Measurements from ENCODE around the gene BLID. TPM values are rescaled to one million over a fixed set of nuclear protein-coding genes. Genes with fewer than 3 reads are reported as not detected.

Gene BLID, protein sequence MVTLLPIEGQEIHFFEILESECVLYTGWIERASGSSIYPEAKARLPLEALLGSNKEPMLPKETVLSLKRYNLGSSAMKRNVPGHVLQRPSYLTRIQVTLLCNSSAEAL
- polyA plus RNA-seq (2013, experiment 1 of 4): not detected
- polyA plus RNA-seq (2013, experiment 2 of 4): not detected
- not detected for polyA plus RNA-seq (2013, experiment 3 of 4)
- not detected for polyA plus RNA-seq (2013, experiment 4 of 4)

DNA sequence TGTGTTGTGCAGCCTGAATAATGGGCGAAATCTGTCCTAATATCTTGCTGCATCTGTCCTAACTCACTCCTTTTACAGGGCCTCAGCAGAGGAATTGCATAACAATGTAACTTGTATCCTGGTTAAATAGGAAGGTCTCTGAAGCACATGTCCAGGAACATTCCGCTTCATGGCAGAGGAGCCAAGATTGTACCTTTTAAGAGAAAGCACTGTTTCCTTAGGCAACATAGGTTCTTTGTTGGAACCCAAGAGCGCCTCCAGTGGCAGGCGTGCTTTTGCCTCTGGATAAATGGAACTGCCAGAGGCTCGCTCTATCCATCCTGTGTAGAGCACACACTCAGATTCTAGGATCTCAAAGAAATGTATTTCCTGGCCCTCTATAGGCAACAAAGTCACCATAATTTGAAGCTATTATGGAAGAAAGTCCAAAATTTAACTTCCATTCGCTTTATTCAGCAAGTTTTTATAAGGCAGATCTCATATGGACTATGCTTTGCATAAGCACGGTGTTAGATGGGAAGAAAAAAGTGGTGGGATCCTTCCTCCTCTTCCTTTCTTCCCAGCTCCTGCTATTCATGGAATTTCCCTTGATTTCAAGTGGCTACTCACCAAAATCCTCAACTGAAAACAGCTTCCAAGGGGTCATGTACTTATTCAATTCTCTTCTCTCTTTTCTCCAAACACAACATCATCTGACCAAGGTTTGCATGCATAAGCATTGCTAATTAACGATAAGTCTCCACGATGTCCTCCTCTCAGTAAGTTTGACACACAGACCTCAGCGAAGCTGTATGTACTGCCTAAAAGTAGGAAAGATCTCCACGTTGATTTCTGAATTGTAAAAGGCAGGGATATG is at the start of gene BLID:
Gene BLID (minus strand): TSS at position 692 of the 856 bp plus-strand sequence. CDS start 293 bp downstream, at position 399.
- Histone ChIP-seq H3K4me3 (ENCODE audit: insufficient read depth, low read depth, low read length) (no peak within 1 kb of the TSS), H3K9me3 (ENCODE audit: control insufficient read depth, low read length) (no peaks in the 10 kb centered on the region), H3K27ac (ENCODE audit: insufficient read depth, low read depth, low read length, poor library complexity, severe bottlenecking) (no peak within 1 kb of the TSS), H3K4me1 (ENCODE audit: control insufficient read depth, insufficient read depth, low read length) (peaks cover 5% of the 10 kb centered on the region), H3K36me3 (ENCODE audit: control insufficient read depth, insufficient read depth, low read length) (no peaks in the 10 kb centered on the region), H3K27me3 (ENCODE audit: control insufficient read depth, insufficient read depth, low read length, poor library complexity, severe bottlenecking) (no peaks in the 10 kb centered on the region)
- WGBS, 2 experiments: 72 to 73% methylated on average over 10 to 11 of the region's 11 CpGs

DNA sequence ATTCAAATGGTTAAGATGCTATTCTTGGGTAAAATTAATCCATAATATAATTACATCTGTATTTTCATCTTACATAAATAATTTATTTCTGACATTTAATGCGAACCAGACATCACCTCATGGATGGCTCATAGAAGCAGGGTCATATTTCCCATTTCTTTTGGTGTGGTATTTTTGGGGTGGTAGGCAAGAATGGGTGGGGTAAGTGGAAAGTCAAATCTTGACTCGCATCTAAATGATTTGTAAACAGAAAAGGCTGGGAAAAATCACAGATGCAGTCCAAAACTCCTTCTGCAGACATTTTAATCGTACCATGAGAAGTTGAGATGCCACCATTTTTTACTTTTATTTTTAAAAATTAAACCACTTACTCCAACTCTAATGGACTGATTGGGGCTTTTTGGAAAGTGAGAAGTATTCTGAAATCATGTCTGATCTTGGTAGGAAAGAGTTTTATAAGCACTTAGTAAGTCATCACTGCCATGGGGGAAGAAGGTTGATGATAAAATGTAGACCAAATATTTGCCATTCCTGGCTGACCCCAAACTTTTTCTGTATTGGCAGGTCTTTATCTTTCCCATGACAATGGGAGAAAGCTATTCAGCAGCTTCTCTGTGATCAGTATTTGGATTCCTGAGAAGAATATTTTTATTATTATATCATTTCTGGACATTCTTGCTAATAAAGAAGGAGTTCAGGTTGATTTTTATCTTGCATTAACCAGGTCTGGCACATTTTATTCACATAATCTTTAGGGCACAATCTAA is 47.2 kb upstream of the BLID start:
- WGBS, 2 experiments: 83 to 94% methylated on average over 2 to 3 of the region's 3 CpGs
- Histone ChIP-seq H3K36me3 (ENCODE audit: control insufficient read depth, insufficient read depth, low read length) (no peaks in the 10 kb centered on the region), H3K27ac (ENCODE audit: insufficient read depth, low read depth, low read length, poor library complexity, severe bottlenecking) (no peak overlapping the region), H3K27me3 (ENCODE audit: control insufficient read depth, insufficient read depth, low read length, poor library complexity, severe bottlenecking) (no peaks in the 10 kb centered on the region), H3K4me3 (ENCODE audit: insufficient read depth, low read depth, low read length) (no peak overlapping the region), H3K4me1 (ENCODE audit: control insufficient read depth, insufficient read depth, low read length) (peaks cover 19% of the 10 kb centered on the region), H3K9me3 (ENCODE audit: control insufficient read depth, low read length) (no peaks in the 10 kb centered on the region)

DNA sequence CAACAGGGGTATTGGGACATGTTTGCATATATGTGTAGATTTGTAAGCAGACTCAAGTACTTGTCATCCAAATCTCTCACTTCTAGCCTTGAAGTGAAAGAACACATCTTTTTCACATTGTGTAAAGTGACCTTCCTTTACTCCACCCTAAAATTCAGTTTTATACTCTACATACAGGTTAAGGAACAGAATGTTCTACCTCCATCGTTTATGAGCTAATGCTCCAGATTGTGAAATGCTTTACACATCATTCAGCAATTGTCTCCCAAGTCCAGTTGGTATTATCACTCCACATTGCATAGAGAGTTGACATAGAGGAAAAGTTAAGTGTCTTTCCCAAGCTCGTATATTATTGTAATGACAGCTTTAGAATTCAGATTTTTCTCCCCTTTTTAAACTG is 46.1 kb upstream of the BLID start:
- H3K9me3 ChIP-seq (ENCODE audit: control insufficient read depth, low read length): no peaks in the 10 kb centered on the region
- H3K4me3 ChIP-seq (ENCODE audit: insufficient read depth, low read depth, low read length): no peak overlapping the region
- 83 to 90% methylated on average over 2 of the region's 2 CpGs for WGBS, 2 experiments
- no peaks in the 10 kb centered on the region for H3K36me3 ChIP-seq (ENCODE audit: control insufficient read depth, insufficient read depth, low read length)
- H3K27me3 ChIP-seq (ENCODE audit: control insufficient read depth, insufficient read depth, low read length, poor library complexity, severe bottlenecking): no peaks in the 10 kb centered on the region
- no peak overlapping the region for H3K27ac ChIP-seq (ENCODE audit: insufficient read depth, low read depth, low read length, poor library complexity, severe bottlenecking)
- peaks cover 22% of the 10 kb centered on the region for H3K4me1 ChIP-seq (ENCODE audit: control insufficient read depth, insufficient read depth, low read length)

DNA sequence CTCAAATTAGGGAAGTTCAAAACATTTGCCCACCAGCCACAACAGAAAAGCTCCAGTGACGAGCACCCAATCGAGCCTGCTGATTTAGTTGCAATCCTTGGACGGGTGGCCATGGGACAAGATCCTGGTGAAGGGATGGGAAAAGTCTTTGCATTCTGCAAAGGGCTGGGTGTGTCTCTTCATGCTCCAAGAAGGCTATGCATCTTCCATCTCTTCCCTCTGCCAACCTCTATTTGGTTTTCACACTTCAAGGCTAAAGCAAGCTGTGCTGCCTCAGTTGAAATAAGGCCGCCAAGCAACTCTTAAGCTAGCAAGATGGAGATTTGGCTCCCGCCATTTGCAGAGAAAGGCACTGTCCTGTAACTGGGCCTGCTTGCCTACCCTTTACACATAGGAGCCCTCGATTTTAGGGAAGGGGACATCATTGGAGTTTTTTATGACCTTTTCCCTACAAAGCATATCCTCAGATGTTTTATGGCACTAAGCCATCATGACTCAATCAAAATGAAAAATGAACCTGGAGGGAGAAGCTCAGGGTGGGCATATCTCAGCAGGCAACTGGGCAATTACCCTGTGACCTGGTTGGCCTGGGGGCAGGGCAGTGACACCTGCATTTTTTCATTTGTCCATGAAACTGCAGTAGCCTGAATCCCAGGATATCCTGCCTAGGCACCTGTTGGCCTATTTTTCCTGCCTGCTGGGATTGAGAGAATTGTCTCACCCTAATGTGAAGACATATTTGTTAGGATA is 45.0 kb upstream of the BLID start:
- no peak overlapping the region for H3K27ac ChIP-seq (ENCODE audit: insufficient read depth, low read depth, low read length, poor library complexity, severe bottlenecking)
- H3K9me3 ChIP-seq (ENCODE audit: control insufficient read depth, low read length): no peaks in the 10 kb centered on the region
- H3K4me3 ChIP-seq (ENCODE audit: insufficient read depth, low read depth, low read length): no peak overlapping the region
- WGBS, 2 experiments: 91 to 92% methylated on average over 6 of the region's 6 CpGs
- H3K36me3 ChIP-seq (ENCODE audit: control insufficient read depth, insufficient read depth, low read length): no peaks in the 10 kb centered on the region
- H3K27me3 ChIP-seq (ENCODE audit: control insufficient read depth, insufficient read depth, low read length, poor library complexity, severe bottlenecking): no peaks in the 10 kb centered on the region
- peaks cover 22% of the 10 kb centered on the region for H3K4me1 ChIP-seq (ENCODE audit: control insufficient read depth, insufficient read depth, low read length)

DNA sequence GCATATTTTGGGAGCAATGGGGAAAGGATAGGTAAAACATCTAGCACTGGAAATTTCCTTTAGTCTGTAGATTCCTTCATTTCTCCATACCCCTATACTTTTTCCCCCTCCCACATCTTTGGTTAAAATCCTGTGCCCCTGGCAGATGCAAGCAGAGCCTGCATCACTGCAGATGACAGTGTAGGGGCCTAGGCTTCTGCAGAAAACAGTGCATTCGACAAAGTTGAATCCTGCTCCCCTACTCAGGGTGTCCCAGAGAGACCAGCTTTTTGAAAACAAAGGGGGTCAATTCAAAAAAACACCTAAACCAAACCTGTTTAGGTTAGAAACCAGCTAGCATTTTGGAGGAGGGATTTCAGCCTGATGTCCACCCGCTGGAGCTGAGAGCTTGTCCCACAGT is 43.8 kb upstream of the BLID start:
- no peaks in the 10 kb centered on the region for H3K27me3 ChIP-seq (ENCODE audit: control insufficient read depth, insufficient read depth, low read length, poor library complexity, severe bottlenecking)
- no peaks in the 10 kb centered on the region for H3K9me3 ChIP-seq (ENCODE audit: control insufficient read depth, low read length)
- H3K4me1 ChIP-seq (ENCODE audit: control insufficient read depth, insufficient read depth, low read length): peaks cover 22% of the 10 kb centered on the region
- H3K36me3 ChIP-seq (ENCODE audit: control insufficient read depth, insufficient read depth, low read length): no peaks in the 10 kb centered on the region
- H3K4me3 ChIP-seq (ENCODE audit: insufficient read depth, low read depth, low read length): no peak overlapping the region
- no peak overlapping the region for H3K27ac ChIP-seq (ENCODE audit: insufficient read depth, low read depth, low read length, poor library complexity, severe bottlenecking)
- whole genome bisulfite sequencing, 2 experiments: 94 to 96% methylated on average over 2 of the region's 2 CpGs

DNA sequence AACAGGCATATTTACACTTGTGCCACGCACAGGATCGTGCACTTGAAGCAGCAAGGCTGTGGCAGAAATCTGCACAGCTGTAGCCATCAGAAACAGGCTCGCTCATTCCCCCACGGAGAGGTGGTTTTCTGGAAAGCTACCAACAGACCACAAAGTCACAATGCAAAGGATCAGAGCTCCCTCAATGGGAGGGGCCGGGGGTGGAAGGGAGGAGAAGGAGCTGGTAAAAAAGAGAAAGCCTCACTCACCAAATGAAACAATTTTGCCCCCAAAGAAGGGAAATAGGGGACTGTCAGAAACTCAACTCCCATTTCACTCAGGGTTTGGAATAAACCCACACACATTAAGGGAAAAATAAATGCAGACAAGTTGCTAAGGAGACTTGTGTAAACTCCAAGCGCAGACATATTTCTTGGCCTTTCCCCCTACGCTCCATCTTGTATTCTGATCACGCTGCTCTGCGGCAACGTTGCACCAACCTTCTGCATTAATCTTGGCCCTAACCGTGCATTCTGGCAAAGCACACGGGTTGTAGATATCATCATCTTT is 43.2 kb upstream of the BLID start:
- Histone ChIP-seq H3K36me3 (ENCODE audit: control insufficient read depth, insufficient read depth, low read length) (no peaks in the 10 kb centered on the region), H3K27me3 (ENCODE audit: control insufficient read depth, insufficient read depth, low read length, poor library complexity, severe bottlenecking) (no peaks in the 10 kb centered on the region), H3K9me3 (ENCODE audit: control insufficient read depth, low read length) (no peaks in the 10 kb centered on the region), H3K4me1 (ENCODE audit: control insufficient read depth, insufficient read depth, low read length) (peaks cover 22% of the 10 kb centered on the region), H3K4me3 (ENCODE audit: insufficient read depth, low read depth, low read length) (no peak overlapping the region), H3K27ac (ENCODE audit: insufficient read depth, low read depth, low read length, poor library complexity, severe bottlenecking) (no peak overlapping the region)
- WGBS, 2 experiments: 71 to 74% methylated on average over 11 to 12 of the region's 12 CpGs

DNA sequence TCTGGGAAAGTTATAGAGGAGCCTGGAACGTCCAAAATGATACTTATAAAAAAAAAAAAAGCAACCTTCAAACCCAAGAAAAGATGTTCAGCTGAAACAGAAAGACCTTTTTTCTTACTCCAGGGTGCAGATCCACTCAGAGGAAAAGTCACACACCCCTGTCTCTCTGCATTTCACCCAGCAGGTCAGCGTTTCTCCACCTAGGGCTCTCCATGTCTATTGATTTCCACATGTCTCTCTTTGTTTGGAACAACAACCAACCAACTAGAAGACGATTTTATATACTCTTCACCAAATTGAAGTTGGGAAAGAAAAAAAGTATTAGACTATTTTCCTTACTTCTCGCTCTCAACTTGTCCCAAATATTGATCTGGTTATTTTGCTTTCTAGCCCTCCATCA is 42.2 kb upstream of the BLID start:
- Histone ChIP-seq H3K9me3 (ENCODE audit: control insufficient read depth, low read length) (no peaks in the 10 kb centered on the region), H3K36me3 (ENCODE audit: control insufficient read depth, insufficient read depth, low read length) (no peaks in the 10 kb centered on the region), H3K4me1 (ENCODE audit: control insufficient read depth, insufficient read depth, low read length) (peaks cover 22% of the 10 kb centered on the region), H3K27ac (ENCODE audit: insufficient read depth, low read depth, low read length, poor library complexity, severe bottlenecking) (no peak overlapping the region), H3K4me3 (ENCODE audit: insufficient read depth, low read depth, low read length) (no peak overlapping the region), H3K27me3 (ENCODE audit: control insufficient read depth, insufficient read depth, low read length, poor library complexity, severe bottlenecking) (no peaks in the 10 kb centered on the region)
- 67 to 78% methylated on average over 4 of the region's 4 CpGs for WGBS, 2 experiments

DNA sequence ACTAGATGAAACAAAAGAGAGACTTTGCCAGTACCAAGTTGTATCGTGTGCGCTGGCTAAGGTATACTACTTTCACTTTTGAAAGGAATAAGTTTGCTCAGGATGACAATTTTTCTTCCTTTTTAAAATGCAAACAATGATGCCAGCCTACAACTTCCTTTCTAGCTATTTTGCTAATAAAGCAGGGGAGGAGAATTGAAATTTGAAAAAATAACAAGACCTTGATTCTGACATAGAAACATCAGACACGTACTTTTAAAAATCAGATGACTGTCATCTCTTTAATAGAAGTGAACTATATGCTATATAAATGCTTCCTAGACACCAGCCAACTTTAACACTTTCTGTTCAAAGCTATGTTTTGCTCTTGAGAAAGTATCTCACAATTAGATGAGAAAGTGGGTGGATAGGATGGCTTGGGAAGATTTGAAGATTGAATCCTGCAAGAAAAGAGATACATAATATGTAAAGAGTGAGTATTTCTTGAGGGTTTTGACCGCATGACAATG is 41.7 kb upstream of the BLID start:
- H3K4me3 ChIP-seq (ENCODE audit: insufficient read depth, low read depth, low read length): no peak overlapping the region
- no peaks in the 10 kb centered on the region for H3K27me3 ChIP-seq (ENCODE audit: control insufficient read depth, insufficient read depth, low read length, poor library complexity, severe bottlenecking)
- 90 to 97% methylated on average over 3 of the region's 4 CpGs for WGBS, 2 experiments
- peaks cover 22% of the 10 kb centered on the region for H3K4me1 ChIP-seq (ENCODE audit: control insufficient read depth, insufficient read depth, low read length)
- H3K36me3 ChIP-seq (ENCODE audit: control insufficient read depth, insufficient read depth, low read length): no peaks in the 10 kb centered on the region
- no peaks in the 10 kb centered on the region for H3K9me3 ChIP-seq (ENCODE audit: control insufficient read depth, low read length)
- no peak overlapping the region for H3K27ac ChIP-seq (ENCODE audit: insufficient read depth, low read depth, low read length, poor library complexity, severe bottlenecking)

DNA sequence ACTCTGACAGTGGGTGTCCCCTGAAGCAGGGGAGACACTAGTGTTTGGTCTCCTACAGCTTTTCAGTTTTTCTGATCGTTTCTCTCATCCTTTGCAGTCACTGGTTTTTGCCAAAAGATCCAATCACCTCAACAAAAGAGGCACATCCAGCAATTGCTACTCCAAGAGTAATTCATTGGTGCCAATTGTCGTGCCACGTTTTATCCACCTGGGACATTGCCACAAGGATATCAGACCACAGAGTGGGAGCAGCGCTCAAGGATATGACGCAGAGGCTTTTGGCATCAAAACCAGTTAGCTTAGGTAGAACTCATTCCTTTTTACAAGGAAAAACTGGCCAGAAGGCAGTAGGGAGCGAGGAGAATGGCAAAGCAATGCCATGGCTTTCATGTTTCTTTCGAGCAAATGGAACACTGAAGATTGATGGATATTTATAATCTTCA is 40.9 kb upstream of the BLID start:
- Histone ChIP-seq H3K4me3 (ENCODE audit: insufficient read depth, low read depth, low read length) (no peak overlapping the region), H3K27ac (ENCODE audit: insufficient read depth, low read depth, low read length, poor library complexity, severe bottlenecking) (no peak overlapping the region), H3K27me3 (ENCODE audit: control insufficient read depth, insufficient read depth, low read length, poor library complexity, severe bottlenecking) (no peaks in the 10 kb centered on the region), H3K9me3 (ENCODE audit: control insufficient read depth, low read length) (no peaks in the 10 kb centered on the region), H3K36me3 (ENCODE audit: control insufficient read depth, insufficient read depth, low read length) (no peaks in the 10 kb centered on the region), H3K4me1 (ENCODE audit: control insufficient read depth, insufficient read depth, low read length) (peaks cover 22% of the 10 kb centered on the region)
- WGBS, 2 experiments: 91 to 92% methylated on average over 6 to 7 of the region's 7 CpGs
